HEK293 (cell line): Measurements from ENCODE around the gene ITGA7.

Source experiments
- CTCF ChIA-PET: fragments of 350-600 bp; formaldehyde crosslinking; extraction: SDS; loops from one replicate; lab custom pipeline; 2021; ENCODE audit warnings: antibody characterized with exemption; lab: Yijun Ruan, JAX
- POLR2A ChIA-PET: fragments of 300-600 bp; formaldehyde crosslinking; extraction: SDS; loops from one replicate; lab custom pipeline; 2020; ENCODE audit warnings: antibody characterized with exemption, inconsistent platforms; lab: Yijun Ruan, JAX
- H3K27ac ChIP-seq: fragments of 200-500 bp; sonication (Bioruptor generic); 2 replicates; pipeline ENCODE4 v1.5.1; 2014; ENCODE audit warnings: low read depth, low read length, control low read depth, inconsistent platforms; ENCODE audit errors: extremely low read depth
- H3K36me3 ChIP-seq, 2 experiments: fragments of 200-500 bp in 1 of 2; sonication (Bioruptor generic) in 1 of 2; 1 replicate in 1 of 2; 2 replicates in 1 of 2; pipeline ENCODE4 v1.5.1; 2014 to 2017; ENCODE audit warnings: inconsistent platforms in 2 of 2, low read length in 2 of 2; ENCODE audit not compliant: control insufficient read depth in 2 of 2, insufficient read depth in 1 of 2
- H3K4me1 ChIP-seq: fragments of 200-500 bp; sonication (Bioruptor generic); 2 replicates; pipeline ENCODE4 v1.5.1; 2014; ENCODE audit warnings: mild to moderate bottlenecking, low read length, inconsistent platforms; ENCODE audit not compliant: control insufficient read depth, insufficient read depth
- H3K4me3 ChIP-seq: 2 replicates; pipeline ENCODE4 v1.5.1; 2011; ENCODE audit warnings: low read depth, mild to moderate bottlenecking, control low read depth, low read length, moderate library complexity
- H3K9me3 ChIP-seq: fragments of 200-500 bp; sonication (Bioruptor generic); 2 replicates; pipeline ENCODE4 v1.5.1; 2014; ENCODE audit warnings: low read depth, low read length, inconsistent platforms; ENCODE audit not compliant: control insufficient read depth, insufficient read depth
- BCL11A ChIP-seq: fragments of 450-650 bp; formaldehyde crosslinking; IDR thresholded peaks from 2 replicates; pipeline ENCODE4 v1.5.1; 2016; ENCODE audit warnings: low read depth, missing biosample characterization, missing genetic modification characterization
- BCL11B ChIP-seq: fragments of 450-650 bp; formaldehyde crosslinking; IDR thresholded peaks from 2 replicates; pipeline ENCODE4 v1.5.1; 2016; ENCODE audit warnings: low read depth, missing biosample characterization, missing genetic modification characterization
- FEZF1 ChIP-seq: fragments of 450-650 bp; formaldehyde crosslinking; IDR thresholded peaks from 2 replicates; pipeline ENCODE4 v1.5.1; 2016; ENCODE audit warnings: missing biosample characterization, missing genetic modification characterization
- KLF9 ChIP-seq: fragments of 450-650 bp; formaldehyde crosslinking; IDR thresholded peaks from 2 replicates; pipeline ENCODE4 v1.5.1; 2016; ENCODE audit warnings: missing biosample characterization, missing genetic modification characterization, low read depth
- MEIS1 ChIP-seq: sonication (generic); formaldehyde crosslinking; IDR thresholded peaks from 2 replicates; pipeline ENCODE4 v1.8.1; 2022; ENCODE audit warnings: missing genetic modification reagents, mild to moderate bottlenecking, borderline replicate concordance
- MZF1 ChIP-seq: fragments of 450-650 bp; formaldehyde crosslinking; IDR thresholded peaks from 2 replicates; pipeline ENCODE4 v1.5.1; 2017; ENCODE audit warnings: missing biosample characterization, missing genetic modification characterization, borderline replicate concordance
- OSR2 ChIP-seq: fragments of 450-650 bp; formaldehyde crosslinking; IDR thresholded peaks from 2 replicates; pipeline ENCODE4 v1.5.1; 2016; ENCODE audit warnings: missing biosample characterization, missing genetic modification characterization
- OVOL3 ChIP-seq: fragments of 450-650 bp; formaldehyde crosslinking; IDR thresholded peaks from 2 replicates; pipeline ENCODE4 v1.5.1; 2016; ENCODE audit warnings: missing biosample characterization, missing genetic modification characterization
- SALL2 ChIP-seq: fragments of 450-650 bp; formaldehyde crosslinking; IDR thresholded peaks from 2 replicates; pipeline ENCODE4 v1.5.0; 2017; ENCODE audit warnings: missing biosample characterization, mild to moderate bottlenecking, missing genetic modification characterization, borderline replicate concordance
- SP3 ChIP-seq: fragments of 450-650 bp; formaldehyde crosslinking; IDR thresholded peaks from 2 replicates; pipeline ENCODE4 v1.5.1; 2016; ENCODE audit warnings: missing biosample characterization, missing genetic modification characterization
- ZNF121 ChIP-seq: fragments of 450-650 bp; formaldehyde crosslinking; IDR thresholded peaks from 2 replicates; pipeline ENCODE4 v1.5.1; 2016; ENCODE audit warnings: missing biosample characterization, missing genetic modification characterization
- ZNF175 ChIP-seq: fragments of 450-650 bp; formaldehyde crosslinking; IDR thresholded peaks from 2 replicates; pipeline ENCODE4 v1.5.1; 2016; ENCODE audit warnings: missing biosample characterization, missing genetic modification characterization
- ZNF19 ChIP-seq: fragments of 450-650 bp; formaldehyde crosslinking; IDR thresholded peaks from 2 replicates; pipeline ENCODE4; 2016; ENCODE audit warnings: missing biosample characterization, missing genetic modification characterization, low read depth
- ZNF214 ChIP-seq: fragments of 450-650 bp; formaldehyde crosslinking; IDR thresholded peaks from 2 replicates; pipeline ENCODE4 v1.5.1; 2017; ENCODE audit warnings: missing biosample characterization, mild to moderate bottlenecking, missing genetic modification characterization, borderline replicate concordance
- ZNF223 ChIP-seq: fragments of 450-650 bp; formaldehyde crosslinking; IDR thresholded peaks from 2 replicates; pipeline ENCODE4 v1.5.1; 2016; ENCODE audit warnings: missing biosample characterization, missing genetic modification characterization
- ZNF248 ChIP-seq: fragments of 450-650 bp; formaldehyde crosslinking; IDR thresholded peaks from 2 replicates; pipeline ENCODE4 v1.5.1; 2017; ENCODE audit warnings: missing biosample characterization, missing genetic modification characterization
- ZNF274 ChIP-seq, 2 experiments: fragments of 200-500 bp in 1 of 2; fragments of 450-650 bp in 1 of 2; sonication (Bioruptor generic) in 1 of 2; formaldehyde crosslinking in 1 of 2; IDR thresholded peaks; 2 replicates each; pipeline versions ENCODE4 v1.5.1 to v1.6.1; 2014 to 2016; ENCODE audit warnings: borderline replicate concordance in 1 of 2, inconsistent platforms in 1 of 2, low read length in 1 of 2, missing biosample characterization in 1 of 2, missing genetic modification characterization in 1 of 2
- ZNF37A ChIP-seq: fragments of 450-650 bp; IDR thresholded peaks from 2 replicates; pipeline ENCODE4 v1.5.1; 2018; ENCODE audit warnings: missing biosample characterization, missing genetic modification characterization
- ZNF548 ChIP-seq: fragments of 450-650 bp; formaldehyde crosslinking; IDR thresholded peaks from 2 replicates; pipeline ENCODE4 v1.5.1; 2016; ENCODE audit warnings: missing biosample characterization, missing genetic modification characterization
- ZNF561 ChIP-seq: fragments of 450-650 bp; IDR thresholded peaks from 2 replicates; pipeline ENCODE4 v1.5.1; 2018; ENCODE audit warnings: missing biosample characterization, missing genetic modification characterization, borderline replicate concordance
- ZNF623 ChIP-seq: fragments of 450-650 bp; formaldehyde crosslinking; IDR thresholded peaks from 2 replicates; pipeline ENCODE4 v1.5.1; 2016; ENCODE audit warnings: missing biosample characterization, missing genetic modification characterization
- ZNF624 ChIP-seq: fragments of 450-650 bp; formaldehyde crosslinking; IDR thresholded peaks from 2 replicates; pipeline ENCODE4 v1.5.1; 2017; ENCODE audit warnings: missing biosample characterization, missing genetic modification characterization
- ZNF830 ChIP-seq: fragments of 450-650 bp; IDR thresholded peaks from 2 replicates; pipeline ENCODE4 v1.5.0; 2018; ENCODE audit warnings: missing biosample characterization, missing genetic modification characterization, low read depth, mild to moderate bottlenecking, moderate library complexity
- TF ChIP-seq, protein P1 (sequence below): fragments of 450-650 bp; formaldehyde crosslinking; IDR thresholded peaks from 2 replicates; pipeline ENCODE4 v1.5.1; 2016; ENCODE audit warnings: missing biosample characterization, missing genetic modification characterization
- TF ChIP-seq, protein P2 (sequence below): fragments of 450-650 bp; formaldehyde crosslinking; IDR thresholded peaks from 2 replicates; pipeline ENCODE4 v1.5.1; 2017; ENCODE audit warnings: missing biosample characterization, missing genetic modification characterization
- TF ChIP-seq, protein P3 (sequence below): fragments of 450-650 bp; formaldehyde crosslinking; IDR thresholded peaks from 2 replicates; pipeline ENCODE4 v1.5.1; 2016; ENCODE audit warnings: missing biosample characterization, missing genetic modification characterization
- TF ChIP-seq, protein P4 (sequence below): fragments of 450-650 bp; formaldehyde crosslinking; IDR thresholded peaks from 2 replicates; pipeline ENCODE4 v1.5.1; 2016; ENCODE audit warnings: missing biosample characterization, missing genetic modification characterization
- TF ChIP-seq, protein P5 (sequence below): fragments of 450-650 bp; formaldehyde crosslinking; IDR thresholded peaks from 2 replicates; pipeline ENCODE4 v1.5.1; 2017; ENCODE audit warnings: missing biosample characterization, missing genetic modification characterization

Gene ITGA7

DNA sequence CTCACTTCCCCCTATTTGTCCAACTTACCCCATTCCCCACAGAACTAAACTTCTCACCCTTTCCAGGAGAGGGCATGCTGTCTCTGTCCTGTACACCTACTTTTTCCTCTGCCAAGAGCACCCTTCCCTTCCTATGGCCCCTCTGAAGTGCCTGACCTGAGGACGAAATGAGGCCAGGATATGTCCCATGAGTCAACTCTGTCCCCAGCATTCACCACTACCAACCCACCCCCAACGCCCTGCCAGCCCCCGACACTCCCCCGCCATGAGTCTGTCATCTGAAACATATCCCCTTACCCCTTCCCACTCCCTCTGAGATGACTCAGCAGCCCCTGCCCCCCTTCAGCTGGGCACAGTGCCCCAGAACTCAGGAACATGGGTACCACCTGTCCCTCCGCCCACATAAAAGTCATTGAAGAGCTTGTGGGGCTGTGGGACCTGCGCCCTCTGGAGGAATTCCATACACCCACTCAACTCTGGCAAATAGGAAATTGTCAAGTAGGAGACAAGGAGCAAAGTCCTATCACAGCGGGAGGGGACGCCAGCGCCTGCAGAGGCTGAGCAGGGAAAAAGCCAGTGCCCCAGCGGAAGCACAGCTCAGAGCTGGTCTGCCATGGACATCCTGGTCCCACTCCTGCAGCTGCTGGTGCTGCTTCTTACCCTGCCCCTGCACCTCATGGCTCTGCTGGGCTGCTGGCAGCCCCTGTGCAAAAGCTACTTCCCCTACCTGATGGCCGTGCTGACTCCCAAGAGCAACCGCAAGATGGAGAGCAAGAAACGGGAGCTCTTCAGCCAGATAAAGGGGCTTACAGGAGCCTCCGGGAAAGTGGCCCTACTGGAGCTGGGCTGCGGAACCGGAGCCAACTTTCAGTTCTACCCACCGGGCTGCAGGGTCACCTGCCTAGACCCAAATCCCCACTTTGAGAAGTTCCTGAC, 26.3 kb downstream of the ITGA7 start:
- ChIA-PET POLR2A (interaction anchor here (0.5 to 2.1 kb wide), 8 partner anchors 18 to 515 kb away, joined by 3 to 12 read pairs (median 3); partner anchors contain the start of genes BLOC1S1, DNAJC14 and ITGA7), CTCF (interaction anchor here (0.6 to 1.4 kb wide), 21 partner anchors 9 to 775 kb away, joined by 3 to 17 read pairs (median 4); partner anchors contain the start of genes BLOC1S1 and RDH5)
- Histone ChIP-seq H3K27ac (no peak overlapping the region; the same call in 1 of the 2 replicates), H3K4me1 (no peaks in the 10 kb centered on the region), H3K36me3 (peaks cover 0 to 3% of the 10 kb centered on the region in 2 experiments; a peak in 1 of 3 replicates), H3K4me3 (peak overlapping the region; percentile 26), H3K9me3 (no peaks in the 10 kb centered on the region)
- TF ChIP-seq FEZF1 (tag by site-specific recombination) (no peak), OSR2 (tag by site-specific recombination) (peak; percentile 89), ZNF830 (tag by site-specific recombination) (no peak), ZNF19 (tag by site-specific recombination) (no peak), ZNF175 (tag by site-specific recombination) (no peak), ZNF274 (IDR thresholded peaks at IDR 0.05; ENCODE audit: low read length) (no peak), ZNF274 (tag by site-specific recombination; IDR thresholded peaks at IDR 0.05; ENCODE audit: borderline replicate concordance) (no peak), ZNF37A (tag by site-specific recombination) (no peak), ZNF624 (tag by site-specific recombination) (no peak), ZNF548 (tag by site-specific recombination) (no peak), ZNF223 (tag by site-specific recombination) (no peak), MZF1 (tag by site-specific recombination) (no peak), BCL11A (tag by site-specific recombination) (no peak), OVOL3 (tag by site-specific recombination) (no peak), BCL11B (tag by site-specific recombination) (no peak; the same call in 1 of the 2 replicates), ZNF214 (tag by site-specific recombination) (no peak), SP3 (tag by site-specific recombination) (peak; percentile 70), SALL2 (tag by site-specific recombination) (no peak), ZNF623 (tag by site-specific recombination) (no peak), KLF9 (tag by site-specific recombination) (peak; percentile 33; the same call in 1 of the 2 replicates), ZNF121 (tag by site-specific recombination) (no peak), MEIS1 (CRISPR knock-in tag) (no peak), ZNF561 (tag by site-specific recombination) (no peak), ZNF248 (tag by site-specific recombination) (no peak)
- TF ChIP-seq, protein P1, sequence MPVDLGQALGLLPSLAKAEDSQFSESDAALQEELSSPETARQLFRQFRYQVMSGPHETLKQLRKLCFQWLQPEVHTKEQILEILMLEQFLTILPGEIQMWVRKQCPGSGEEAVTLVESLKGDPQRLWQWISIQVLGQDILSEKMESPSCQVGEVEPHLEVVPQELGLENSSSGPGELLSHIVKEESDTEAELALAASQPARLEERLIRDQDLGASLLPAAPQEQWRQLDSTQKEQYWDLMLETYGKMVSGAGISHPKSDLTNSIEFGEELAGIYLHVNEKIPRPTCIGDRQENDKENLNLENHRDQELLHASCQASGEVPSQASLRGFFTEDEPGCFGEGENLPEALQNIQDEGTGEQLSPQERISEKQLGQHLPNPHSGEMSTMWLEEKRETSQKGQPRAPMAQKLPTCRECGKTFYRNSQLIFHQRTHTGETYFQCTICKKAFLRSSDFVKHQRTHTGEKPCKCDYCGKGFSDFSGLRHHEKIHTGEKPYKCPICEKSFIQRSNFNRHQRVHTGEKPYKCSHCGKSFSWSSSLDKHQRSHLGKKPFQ, result no peak
- TF ChIP-seq, protein P2, sequence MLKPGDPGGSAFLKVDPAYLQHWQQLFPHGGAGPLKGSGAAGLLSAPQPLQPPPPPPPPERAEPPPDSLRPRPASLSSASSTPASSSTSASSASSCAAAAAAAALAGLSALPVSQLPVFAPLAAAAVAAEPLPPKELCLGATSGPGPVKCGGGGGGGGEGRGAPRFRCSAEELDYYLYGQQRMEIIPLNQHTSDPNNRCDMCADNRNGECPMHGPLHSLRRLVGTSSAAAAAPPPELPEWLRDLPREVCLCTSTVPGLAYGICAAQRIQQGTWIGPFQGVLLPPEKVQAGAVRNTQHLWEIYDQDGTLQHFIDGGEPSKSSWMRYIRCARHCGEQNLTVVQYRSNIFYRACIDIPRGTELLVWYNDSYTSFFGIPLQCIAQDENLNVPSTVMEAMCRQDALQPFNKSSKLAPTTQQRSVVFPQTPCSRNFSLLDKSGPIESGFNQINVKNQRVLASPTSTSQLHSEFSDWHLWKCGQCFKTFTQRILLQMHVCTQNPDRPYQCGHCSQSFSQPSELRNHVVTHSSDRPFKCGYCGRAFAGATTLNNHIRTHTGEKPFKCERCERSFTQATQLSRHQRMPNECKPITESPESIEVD (tag by site-specific recombination), result no peak
- TF ChIP-seq, protein P3, sequence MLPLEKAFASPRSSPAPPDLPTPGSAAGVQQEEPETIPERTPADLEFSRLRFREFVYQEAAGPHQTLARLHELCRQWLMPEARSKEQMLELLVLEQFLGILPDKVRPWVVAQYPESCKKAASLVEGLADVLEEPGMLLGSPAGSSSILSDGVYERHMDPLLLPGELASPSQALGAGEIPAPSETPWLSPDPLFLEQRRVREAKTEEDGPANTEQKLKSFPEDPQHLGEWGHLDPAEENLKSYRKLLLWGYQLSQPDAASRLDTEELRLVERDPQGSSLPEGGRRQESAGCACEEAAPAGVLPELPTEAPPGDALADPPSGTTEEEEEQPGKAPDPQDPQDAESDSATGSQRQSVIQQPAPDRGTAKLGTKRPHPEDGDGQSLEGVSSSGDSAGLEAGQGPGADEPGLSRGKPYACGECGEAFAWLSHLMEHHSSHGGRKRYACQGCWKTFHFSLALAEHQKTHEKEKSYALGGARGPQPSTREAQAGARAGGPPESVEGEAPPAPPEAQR (tag by site-specific recombination), result no peak
- TF ChIP-seq, protein P4, sequence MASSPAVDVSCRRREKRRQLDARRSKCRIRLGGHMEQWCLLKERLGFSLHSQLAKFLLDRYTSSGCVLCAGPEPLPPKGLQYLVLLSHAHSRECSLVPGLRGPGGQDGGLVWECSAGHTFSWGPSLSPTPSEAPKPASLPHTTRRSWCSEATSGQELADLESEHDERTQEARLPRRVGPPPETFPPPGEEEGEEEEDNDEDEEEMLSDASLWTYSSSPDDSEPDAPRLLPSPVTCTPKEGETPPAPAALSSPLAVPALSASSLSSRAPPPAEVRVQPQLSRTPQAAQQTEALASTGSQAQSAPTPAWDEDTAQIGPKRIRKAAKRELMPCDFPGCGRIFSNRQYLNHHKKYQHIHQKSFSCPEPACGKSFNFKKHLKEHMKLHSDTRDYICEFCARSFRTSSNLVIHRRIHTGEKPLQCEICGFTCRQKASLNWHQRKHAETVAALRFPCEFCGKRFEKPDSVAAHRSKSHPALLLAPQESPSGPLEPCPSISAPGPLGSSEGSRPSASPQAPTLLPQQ, result peak; percentile 60; the same call in 1 of the 2 replicates
- TF ChIP-seq, protein P5, sequence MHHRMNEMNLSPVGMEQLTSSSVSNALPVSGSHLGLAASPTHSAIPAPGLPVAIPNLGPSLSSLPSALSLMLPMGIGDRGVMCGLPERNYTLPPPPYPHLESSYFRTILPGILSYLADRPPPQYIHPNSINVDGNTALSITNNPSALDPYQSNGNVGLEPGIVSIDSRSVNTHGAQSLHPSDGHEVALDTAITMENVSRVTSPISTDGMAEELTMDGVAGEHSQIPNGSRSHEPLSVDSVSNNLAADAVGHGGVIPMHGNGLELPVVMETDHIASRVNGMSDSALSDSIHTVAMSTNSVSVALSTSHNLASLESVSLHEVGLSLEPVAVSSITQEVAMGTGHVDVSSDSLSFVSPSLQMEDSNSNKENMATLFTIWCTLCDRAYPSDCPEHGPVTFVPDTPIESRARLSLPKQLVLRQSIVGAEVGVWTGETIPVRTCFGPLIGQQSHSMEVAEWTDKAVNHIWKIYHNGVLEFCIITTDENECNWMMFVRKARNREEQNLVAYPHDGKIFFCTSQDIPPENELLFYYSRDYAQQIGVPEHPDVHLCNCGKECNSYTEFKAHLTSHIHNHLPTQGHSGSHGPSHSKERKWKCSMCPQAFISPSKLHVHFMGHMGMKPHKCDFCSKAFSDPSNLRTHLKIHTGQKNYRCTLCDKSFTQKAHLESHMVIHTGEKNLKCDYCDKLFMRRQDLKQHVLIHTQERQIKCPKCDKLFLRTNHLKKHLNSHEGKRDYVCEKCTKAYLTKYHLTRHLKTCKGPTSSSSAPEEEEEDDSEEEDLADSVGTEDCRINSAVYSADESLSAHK (tag by site-specific recombination), result no peak
